Measurements from ENCODE around the gene BAG2. TPM values are rescaled to one million over a fixed set of nuclear protein-coding genes. Genes with fewer than 3 reads are reported as not detected.

The BAG2 gene
- total RNA-seq, 1 donor from 2014 or later = 8.3 TPM

GRCh38 chr6:57190140-57190539 is 18.0 kb downstream of the BAG2 start:
- peak; percentile 21 for TF ChIP-seq CTCF (IDR thresholded peaks at IDR 0.05; ENCODE audit: insufficient read depth, low read length, poor library complexity, severe bottlenecking)
- no peak for DNase-seq (ENCODE audit: low read depth)
- Histone ChIP-seq H3K36me3 (ENCODE audit: control insufficient read depth, insufficient read depth, low read length) (no peaks in the 10 kb centered on the region), H3K27me3 (ENCODE audit: control insufficient read depth, insufficient read depth, low read length) (no peaks in the 10 kb centered on the region), H3K4me3 (ENCODE audit: low read depth, low read length) (no peak overlapping the region)

GRCh38 chr6:57193177-57193576 is 21.1 kb downstream of the BAG2 start:
- H3K4me3 ChIP-seq (ENCODE audit: low read depth, low read length) = no peak overlapping the region
- TF ChIP-seq CTCF (IDR thresholded peaks at IDR 0.05; ENCODE audit: insufficient read depth, low read length, poor library complexity, severe bottlenecking) = no peak
- H3K27me3 ChIP-seq (ENCODE audit: control insufficient read depth, insufficient read depth, low read length) = no peaks in the 10 kb centered on the region
- DNase-seq (ENCODE audit: low read depth) = no peak
- no peaks in the 10 kb centered on the region for H3K36me3 ChIP-seq (ENCODE audit: control insufficient read depth, insufficient read depth, low read length)

GRCh38 chr6:57195457-57195856 is 23.3 kb downstream of the BAG2 start:
- DNase-seq (ENCODE audit: low read depth) = no peak
- H3K27me3 ChIP-seq (ENCODE audit: control insufficient read depth, insufficient read depth, low read length) = no peaks in the 10 kb centered on the region
- TF ChIP-seq CTCF (IDR thresholded peaks at IDR 0.05; ENCODE audit: insufficient read depth, low read length, poor library complexity, severe bottlenecking) = no peak
- no peaks in the 10 kb centered on the region for H3K36me3 ChIP-seq (ENCODE audit: control insufficient read depth, insufficient read depth, low read length)
- H3K4me3 ChIP-seq (ENCODE audit: low read depth, low read length) = no peak overlapping the region

GRCh38 chr6:57198926-57199636 is 27.0 kb downstream of the BAG2 start:
- no peak for TF ChIP-seq CTCF (IDR thresholded peaks at IDR 0.05; ENCODE audit: insufficient read depth, low read length, poor library complexity, severe bottlenecking)

GRCh38 chr6:57201718-57202117 is 29.6 kb downstream of the BAG2 start:
- no peak for TF ChIP-seq CTCF (IDR thresholded peaks at IDR 0.05; ENCODE audit: insufficient read depth, low read length, poor library complexity, severe bottlenecking)
- DNase-seq (ENCODE audit: low read depth) = no peak

More at GRCh38 chr6:57198926-57199636, 27.0 kb downstream of the BAG2 start:
- Histone ChIP-seq H3K4me3 (ENCODE audit: low read depth, low read length) (no peak overlapping the region), H3K27me3 (ENCODE audit: control insufficient read depth, insufficient read depth, low read length) (no peaks in the 10 kb centered on the region), H3K36me3 (ENCODE audit: control insufficient read depth, insufficient read depth, low read length) (no peaks in the 10 kb centered on the region)
- no peak for DNase-seq (ENCODE audit: low read depth)

More at GRCh38 chr6:57201718-57202117, 29.6 kb downstream of the BAG2 start:
- no peaks in the 10 kb centered on the region for H3K27me3 ChIP-seq (ENCODE audit: control insufficient read depth, insufficient read depth, low read length)
- no peak overlapping the region for H3K4me3 ChIP-seq (ENCODE audit: low read depth, low read length)
- no peaks in the 10 kb centered on the region for H3K36me3 ChIP-seq (ENCODE audit: control insufficient read depth, insufficient read depth, low read length)
